ENCODE data around the gene CCDC148. TPM values are rescaled to one million over a fixed set of nuclear protein-coding genes. Genes with fewer than 3 reads are reported as not detected.
"Not testable (repeated sequence)": the region's sequence is repeated elsewhere in the genome, so short reads cannot be mapped to it uniquely, and the experiment has no call there.

CCDC148 gene
- total RNA-seq, 1 donor from 2014 or later: 1.2 TPM

DNA sequence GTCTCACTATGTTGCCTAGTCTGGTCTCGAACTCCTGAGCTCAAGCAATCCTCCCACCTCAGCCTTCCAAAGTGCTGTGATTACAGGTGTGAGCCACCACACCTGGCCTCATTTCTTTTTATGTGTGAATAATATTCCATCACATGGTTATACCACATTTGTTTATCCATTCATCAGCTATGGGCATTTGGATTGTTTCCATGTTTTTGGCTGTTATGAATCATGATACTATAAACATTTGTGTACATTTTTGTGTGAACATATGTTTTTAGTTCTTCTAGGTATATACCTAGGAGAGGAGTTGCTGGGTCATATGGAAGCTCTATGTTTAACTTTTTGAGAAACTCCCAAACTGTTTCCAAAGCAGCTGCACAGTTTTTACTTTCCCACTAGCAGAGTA lies 24.6 kb upstream of the CCDC148 start:
- H3K27ac ChIP-seq: no peak overlapping the region
- DNase-seq: no peak
- TF ChIP-seq, protein P1, sequence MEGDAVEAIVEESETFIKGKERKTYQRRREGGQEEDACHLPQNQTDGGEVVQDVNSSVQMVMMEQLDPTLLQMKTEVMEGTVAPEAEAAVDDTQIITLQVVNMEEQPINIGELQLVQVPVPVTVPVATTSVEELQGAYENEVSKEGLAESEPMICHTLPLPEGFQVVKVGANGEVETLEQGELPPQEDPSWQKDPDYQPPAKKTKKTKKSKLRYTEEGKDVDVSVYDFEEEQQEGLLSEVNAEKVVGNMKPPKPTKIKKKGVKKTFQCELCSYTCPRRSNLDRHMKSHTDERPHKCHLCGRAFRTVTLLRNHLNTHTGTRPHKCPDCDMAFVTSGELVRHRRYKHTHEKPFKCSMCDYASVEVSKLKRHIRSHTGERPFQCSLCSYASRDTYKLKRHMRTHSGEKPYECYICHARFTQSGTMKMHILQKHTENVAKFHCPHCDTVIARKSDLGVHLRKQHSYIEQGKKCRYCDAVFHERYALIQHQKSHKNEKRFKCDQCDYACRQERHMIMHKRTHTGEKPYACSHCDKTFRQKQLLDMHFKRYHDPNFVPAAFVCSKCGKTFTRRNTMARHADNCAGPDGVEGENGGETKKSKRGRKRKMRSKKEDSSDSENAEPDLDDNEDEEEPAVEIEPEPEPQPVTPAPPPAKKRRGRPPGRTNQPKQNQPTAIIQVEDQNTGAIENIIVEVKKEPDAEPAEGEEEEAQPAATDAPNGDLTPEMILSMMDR (IDR thresholded peaks at IDR 0.05): no peak
- no peaks in the 10 kb centered on the region for H3K36me3 ChIP-seq
- no peaks in the 10 kb centered on the region for H3K27me3 ChIP-seq
- H3K4me3 ChIP-seq: no peak overlapping the region
- peaks cover 23% of the 10 kb centered on the region for H3K4me1 ChIP-seq
- intact Hi-C loops (cut with DNase I): no loop called here
- ATAC-seq: no peak
- H3K9me3 ChIP-seq: no peaks in the 10 kb centered on the region

- ATAC-seq (no peak), DNase-seq (no peak)
- H3K27ac ChIP-seq: no peak overlapping the region
Measured at GRCh38 chr2:158478816-158479215, 22.3 kb upstream of the CCDC148 start.

GRCh38 chr2:158478237-158478636 lies 21.7 kb upstream of the CCDC148 start:
- no peaks in the 10 kb centered on the region for H3K9me3 ChIP-seq
- no peak for DNase-seq
- TF ChIP-seq, protein P1 (IDR thresholded peaks at IDR 0.05): no peak
- no peak overlapping the region for H3K4me3 ChIP-seq
- no peaks in the 10 kb centered on the region for H3K36me3 ChIP-seq
- H3K27ac ChIP-seq: no peak overlapping the region
- intact Hi-C loops (cut with DNase I): no loop called here
- no peak for ATAC-seq
- H3K27me3 ChIP-seq: no peaks in the 10 kb centered on the region
- peaks cover 23% of the 10 kb centered on the region for H3K4me1 ChIP-seq

More at GRCh38 chr2:158478816-158479215, 22.3 kb upstream of the CCDC148 start:
- TF ChIP-seq, protein P1 (IDR thresholded peaks at IDR 0.05): no peak
- Histone ChIP-seq H3K4me1 (peaks cover 23% of the 10 kb centered on the region), H3K4me3 (no peak overlapping the region), H3K27me3 (no peaks in the 10 kb centered on the region), H3K9me3 (no peaks in the 10 kb centered on the region), H3K36me3 (no peaks in the 10 kb centered on the region)
- intact Hi-C loops (cut with DNase I): no loop called here

DNA sequence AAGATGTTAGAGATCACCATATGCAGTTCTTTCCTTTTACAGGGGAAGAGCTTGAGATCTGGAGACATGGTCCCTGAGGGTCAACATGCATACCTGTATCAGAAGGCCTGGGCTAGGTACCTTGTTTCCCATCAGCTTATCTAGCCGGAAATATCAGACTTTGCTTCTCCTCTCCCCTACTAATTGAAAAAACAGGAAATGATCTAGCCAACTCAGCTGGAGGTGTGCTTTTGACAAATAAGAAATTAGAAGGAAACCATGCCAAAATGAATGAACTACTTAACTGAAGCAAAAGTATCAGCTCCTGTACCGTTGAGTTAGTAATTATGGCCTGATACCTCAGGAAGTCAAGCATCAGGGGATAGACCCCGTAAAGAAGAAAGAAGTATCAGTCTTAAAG lies 20.6 kb upstream of the CCDC148 start:
- TF ChIP-seq, protein P1 (IDR thresholded peaks at IDR 0.05): no peak
- Histone ChIP-seq H3K36me3 (no peaks in the 10 kb centered on the region), H3K4me3 (no peak overlapping the region), H3K4me1 (peaks cover 23% of the 10 kb centered on the region), H3K9me3 (no peaks in the 10 kb centered on the region), H3K27ac (no peak overlapping the region), H3K27me3 (no peaks in the 10 kb centered on the region)
- intact Hi-C loops (cut with DNase I): no loop called here
- DNase-seq (no peak), ATAC-seq (no peak)

DNA sequence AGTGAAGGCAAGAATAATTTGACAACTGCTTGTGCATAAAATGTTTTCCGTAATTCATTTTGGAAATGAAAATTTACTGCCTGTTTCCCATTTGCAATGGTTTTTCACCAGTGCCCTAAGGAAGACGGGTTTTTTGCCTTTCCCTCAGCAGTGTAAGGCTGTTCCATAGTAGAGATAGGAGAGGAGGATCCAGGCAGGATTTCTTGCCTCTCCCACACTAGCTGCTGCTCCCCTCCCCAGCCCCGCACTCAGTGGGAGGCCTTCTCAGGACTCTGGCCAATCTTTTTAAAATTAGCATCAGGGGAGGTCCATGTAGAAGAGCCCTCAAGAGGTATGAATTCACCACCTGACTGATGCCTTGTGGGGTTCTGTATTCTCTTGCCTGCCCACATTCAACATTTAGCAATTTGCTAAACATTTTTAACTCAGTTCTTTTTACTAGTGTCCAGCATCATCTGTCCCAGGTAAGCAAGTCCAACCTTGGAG lies 18.0 kb upstream of the CCDC148 start:
- intact Hi-C loops (cut with DNase I); H3K27ac ChIP-seq; H3K27me3 ChIP-seq; H3K9me3 ChIP-seq; DNase-seq; H3K4me3 ChIP-seq; ATAC-seq; H3K36me3 ChIP-seq: not testable (repeated sequence)
- H3K4me1 ChIP-seq: peaks cover 23% of the 10 kb centered on the region

GRCh38 chr2:158473719-158474392 lies 17.3 kb upstream of the CCDC148 start:
- TF ChIP-seq, protein P1 (IDR thresholded peaks at IDR 0.05): no peak
- DNase-seq (no peak), ATAC-seq (no peak)
- H3K9me3 ChIP-seq: no peaks in the 10 kb centered on the region
- H3K27ac ChIP-seq: no peak overlapping the region
- no peak overlapping the region for H3K4me3 ChIP-seq
- intact Hi-C loops (cut with DNase I): no loop called here
- peaks cover 20% of the 10 kb centered on the region for H3K4me1 ChIP-seq
- no peaks in the 10 kb centered on the region for H3K36me3 ChIP-seq
- no peaks in the 10 kb centered on the region for H3K27me3 ChIP-seq

GRCh38 chr2:158473300-158473699 lies 16.7 kb upstream of the CCDC148 start:
- DNase-seq; ATAC-seq; intact Hi-C loops (cut with DNase I); H3K36me3 ChIP-seq; H3K27ac ChIP-seq; H3K4me3 ChIP-seq; H3K9me3 ChIP-seq; H3K27me3 ChIP-seq: not testable (repeated sequence)
- peaks cover 14% of the 10 kb centered on the region for H3K4me1 ChIP-seq

DNA sequence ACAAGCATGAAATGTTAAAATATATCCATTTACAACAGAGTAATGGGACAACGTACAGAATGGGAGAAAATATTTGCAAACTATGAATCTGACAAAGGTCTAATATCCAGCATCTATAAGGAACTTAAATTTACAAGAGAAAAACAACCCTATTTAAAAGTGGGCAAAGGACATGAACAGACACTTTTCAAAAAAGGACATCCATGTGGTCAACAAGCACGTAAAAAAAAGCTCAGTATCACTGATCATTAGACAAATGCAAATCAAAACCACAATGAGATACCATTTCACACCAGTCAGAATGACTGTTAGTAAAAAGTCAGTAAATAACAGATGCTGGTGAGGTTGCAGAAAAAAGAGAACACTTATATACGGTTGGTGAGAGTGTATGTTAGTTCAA lies 16.3 kb upstream of the CCDC148 start:
- DNase-seq; ATAC-seq; H3K27me3 ChIP-seq; H3K36me3 ChIP-seq; H3K4me1 ChIP-seq; H3K27ac ChIP-seq; intact Hi-C loops (cut with DNase I); H3K9me3 ChIP-seq; H3K4me3 ChIP-seq: not testable (repeated sequence)
